ENCODE results near the gene ZNF865. TPM values are rescaled to one million over a fixed set of nuclear protein-coding genes. Genes with fewer than 3 reads are reported as not detected.

The ZNF865 gene
- total RNA-seq, 2 experiments from 2014 or later: 3.0 to 11.3 TPM

- H4K20me1 ChIP-seq (ENCODE audit: insufficient read depth, low read length): peaks cover 38% of the 10 kb centered on the region
- intact Hi-C loops (cut with micrococcal nuclease; ENCODE audit: unreplicated experiment): loop anchor here (2.0 kb wide), 1 partner anchor 24 kb away; no protein-coding TSS in a partner anchor
- peak; percentile 94 for DNase-seq (ENCODE audit: low spot score)
- POLR2A ChIA-PET: interaction anchor here (0.6 to 1.1 kb wide), 5 partner anchors 9 to 175 kb away, joined by 3 to 4 read pairs (median 3); partner anchors contain the start of genes ZNF581 and ZNF784
- peak within 1 kb of the TSS; percentile 96 for H3K4me2 ChIP-seq (ENCODE audit: low read length)
- BruUV-seq (replicated peaks): no TSS peak
- peaks cover 30% of the 10 kb centered on the region for H3K4me1 ChIP-seq (ENCODE audit: insufficient read depth, low read length, poor library complexity, severe bottlenecking)
- H3K79me2 ChIP-seq (ENCODE audit: insufficient read depth, low read depth, low read length): peaks cover 50% of the 10 kb centered on the region
- CTCF ChIA-PET (ENCODE audit: unreplicated experiment): interaction anchor here (0.6 to 1.6 kb wide), 3 partner anchors 22 to 187 kb away, joined by 3 to 5 read pairs (median 3); no protein-coding TSS in a partner anchor
- H3K4me3 ChIP-seq (ENCODE audit: low read depth, low read length, poor library complexity, severe bottlenecking): peak within 1 kb of the TSS; percentile 87
- H3K9me3 ChIP-seq (ENCODE audit: low read length): no peaks in the 10 kb centered on the region
- peak within 1 kb of the TSS; percentile 90 for H3K27ac ChIP-seq (ENCODE audit: low read depth, low read length, poor library complexity, severe bottlenecking)
- H2AFZ ChIP-seq (ENCODE audit: low read length): peak within 1 kb of the TSS; percentile 20; the same call in 1 of the 2 replicates
- TF ChIP-seq CTCF (conservative IDR thresholded peaks at IDR 0.05; ENCODE audit: low read length) (no peak), EZH2phosphoT487 (IDR thresholded peaks at IDR 0.05; ENCODE audit: borderline replicate concordance, low read depth, low read length) (no peak)
- no peaks in the 10 kb centered on the region for H3K9me2 ChIP-seq (ENCODE audit: insufficient read depth, low read length)
- peaks cover 70% of the 10 kb centered on the region for H3K36me3 ChIP-seq (ENCODE audit: insufficient read depth, low read length)
These were observed 49.6 kb downstream of the ZNF865 start, which contains the start of gene U2AF2 for GRCh38 chr19:55654868-55655647. TSS of gene U2AF2 (plus strand) at chr19:55655035. CDS start at chr19:55655105, 70 bp downstream.

GRCh38 chr19:55655648-55656040 lies 50.2 kb downstream of the ZNF865 start:
- POLR2A ChIA-PET: no interaction called here
- BruUV-seq (replicated peaks): TSS peak; percentile 75

More at GRCh38 chr19:55655648-55656040, 50.2 kb downstream of the ZNF865 start:
- Histone ChIP-seq H3K9me3 (ENCODE audit: low read length) (no peaks in the 10 kb centered on the region), H3K79me2 (ENCODE audit: insufficient read depth, low read depth, low read length) (peaks cover 55% of the 10 kb centered on the region), H3K9me2 (ENCODE audit: insufficient read depth, low read length) (no peaks in the 10 kb centered on the region), H2AFZ (ENCODE audit: low read length) (no peak overlapping the region), H3K4me3 (ENCODE audit: low read depth, low read length, poor library complexity, severe bottlenecking) (peak overlapping the region; percentile 87), H3K27ac (ENCODE audit: low read depth, low read length, poor library complexity, severe bottlenecking) (peak overlapping the region; percentile 90), H3K4me1 (ENCODE audit: insufficient read depth, low read length, poor library complexity, severe bottlenecking) (peaks cover 30% of the 10 kb centered on the region), H4K20me1 (ENCODE audit: insufficient read depth, low read length) (peaks cover 38% of the 10 kb centered on the region), H3K4me2 (ENCODE audit: low read length) (peak overlapping the region; percentile 96), H3K36me3 (ENCODE audit: insufficient read depth, low read length) (peaks cover 70% of the 10 kb centered on the region)
- no peak for DNase-seq (ENCODE audit: low spot score)
- intact Hi-C loops (cut with micrococcal nuclease; ENCODE audit: unreplicated experiment): loop anchor here (2.0 kb wide), 1 partner anchor 23 kb away; no protein-coding TSS in a partner anchor
- TF ChIP-seq EZH2phosphoT487 (IDR thresholded peaks at IDR 0.05; ENCODE audit: borderline replicate concordance, low read depth, low read length): no peak
- no peak for TF ChIP-seq CTCF (conservative IDR thresholded peaks at IDR 0.05; ENCODE audit: low read length)
- CTCF ChIA-PET (ENCODE audit: unreplicated experiment): no interaction called here

Data from OCI-LY7 (cell line).